HCT116 (cell line): Measurements from ENCODE around the gene STUM. TPM values are rescaled to one million over a fixed set of nuclear protein-coding genes. Genes with fewer than 3 reads are reported as not detected.
A peak's percentile ranks its signal among the peaks of the same experiment; 100 is the strongest.

Source experiments
- ATAC-seq: fragments of 200-7000 bp; cut with Tn5 transposase; 2 replicates; pipeline ENCODE4 v1.9.1; 2020; ENCODE audit warnings: mild to moderate bottlenecking, moderate library complexity
- BruUV-seq: library from RNA; stranded (reverse); fragments of 400-500 nt; replicated peaks from 2 replicates; lab custom pipeline; 2021; lab: Mats Ljungman, UMichigan
- CTCF ChIA-PET: fragments of 300-600 bp; sonication (Branson Sonifier 250); formaldehyde crosslinking; loops from one replicate; lab custom pipeline; 2021; ENCODE audit warnings: antibody characterized with exemption; lab: Charles Lee
- POLR2A ChIA-PET: fragments of 300-600, 350-600 bp; sonication (Branson Sonifier 250); formaldehyde crosslinking; loops from one replicate; lab custom pipeline; 2021; ENCODE audit warnings: antibody characterized with exemption; lab: Charles Lee
- RAD21 ChIA-PET, 2 experiments: fragments of 300-600 bp; sonication (Branson Sonifier 250); formaldehyde crosslinking; loops; one replicate each; lab custom pipeline; 2023; ENCODE audit warnings: low total read pairs in 2 of 2; ENCODE audit not compliant: uncharacterized antibody in 2 of 2, unreplicated experiment in 2 of 2, low non-redundant PET in 1 of 2; lab: Charles Lee
- DNase-seq: peaks from one replicate; pipeline ENCODE4 v3.0.0-alpha.2; 2010; ENCODE audit warnings: low read depth, low spot score
- H2AFZ ChIP-seq: fragments of 200-600 bp; shearing (Covaris generic), sonication (generic); 2 replicates; pipeline ENCODE4 v1.6.1; 2017; ENCODE audit warnings: low read depth, mixed run types, mixed read lengths, antibody characterized with exemption, low read length; ENCODE audit not compliant: poor library complexity, severe bottlenecking
- H3K27ac ChIP-seq: 2 replicates; pipeline ENCODE4 v1.5.1; 2012; ENCODE audit warnings: low read depth, low read length
- H3K27me3 ChIP-seq: fragments of 200-600 bp; sonication (generic); 2 replicates; pipeline ENCODE4 v1.6.1; 2016; ENCODE audit warnings: mixed run types, low read length, mixed read lengths; ENCODE audit not compliant: insufficient read depth
- H3K36me3 ChIP-seq, 2 experiments: fragments of 200-500 bp in 1 of 2; fragments of 200-600 bp in 1 of 2; sonication (Bioruptor generic) in 1 of 2; sonication (generic) in 1 of 2; 2 replicates each; pipeline versions ENCODE4 v1.5.1 to v1.6.1; 2014 to 2016; ENCODE audit warnings: low read length in 2 of 2, inconsistent platforms in 1 of 2, mixed read lengths in 1 of 2, mixed run types in 1 of 2; ENCODE audit not compliant: insufficient read depth in 2 of 2, control insufficient read depth in 1 of 2
- H3K4me1 ChIP-seq, 2 experiments: fragments of 200-600 bp in 1 of 2; sonication (generic) in 1 of 2; 2 replicates each; pipeline versions ENCODE4 v1.5.1 to v1.6.1; 2012 to 2017; ENCODE audit warnings: low read length in 2 of 2, inconsistent platforms in 1 of 2, mild to moderate bottlenecking in 1 of 2, mixed read lengths in 1 of 2, mixed run types in 1 of 2, moderate library complexity in 1 of 2; ENCODE audit not compliant: insufficient read depth in 2 of 2, control insufficient read depth in 1 of 2
- H3K4me2 ChIP-seq: fragments of 200-600 bp; sonication (generic); 2 replicates; pipeline ENCODE4 v1.6.1; 2017; ENCODE audit warnings: mixed run types, low read length, mixed read lengths
- H3K4me3 ChIP-seq, 2 experiments: fragments of 200-600 bp in 1 of 2; sonication (generic) in 1 of 2; replicated peaks in 1 of 2; 2 replicates each; pipeline ENCODE4 v1.5.1; 2011 to 2016; ENCODE audit warnings: low read length in 2 of 2, control low read depth in 1 of 2, low read depth in 1 of 2, mild to moderate bottlenecking in 1 of 2, mixed read lengths in 1 of 2, mixed run types in 1 of 2
- H3K79me2 ChIP-seq: fragments of 200-600 bp; sonication (generic); 2 replicates; pipeline ENCODE4 v1.6.1; 2017; ENCODE audit warnings: mild to moderate bottlenecking, mixed run types, low read length, moderate library complexity, mixed read lengths; ENCODE audit not compliant: insufficient read depth
- H3K9ac ChIP-seq: fragments of 200-600 bp; sonication (generic); 2 replicates; pipeline ENCODE4 v1.6.1; 2016; ENCODE audit warnings: low read length, mixed read lengths
- H3K9me2 ChIP-seq: fragments of 200-600 bp; sonication (generic), shearing (Covaris generic); 2 replicates; pipeline ENCODE4 v1.6.1; 2017; ENCODE audit warnings: mixed run types, mild to moderate bottlenecking, moderate library complexity; ENCODE audit not compliant: insufficient read depth
- H3K9me3 ChIP-seq, 2 experiments: fragments of 200-500 bp in 1 of 2; fragments of 200-600 bp in 1 of 2; sonication (Bioruptor generic) in 1 of 2; sonication (generic) in 1 of 2; 2 replicates each; pipeline ENCODE4 v1.6.1; 2014 to 2017; ENCODE audit warnings: low read length in 2 of 2, mixed read lengths in 2 of 2, inconsistent platforms in 1 of 2, low read depth in 1 of 2, mild to moderate bottlenecking in 1 of 2, mixed run types in 1 of 2, moderate library complexity in 1 of 2; ENCODE audit not compliant: control insufficient read depth in 1 of 2, insufficient read depth in 1 of 2
- H4K20me1 ChIP-seq: fragments of 200-600 bp; sonication (generic), shearing (Covaris generic); 2 replicates; pipeline ENCODE4 v1.6.1; 2017; ENCODE audit warnings: mixed run types, mild to moderate bottlenecking, moderate library complexity; ENCODE audit not compliant: insufficient read depth
- ATF3 ChIP-seq: IDR thresholded peaks from 2 replicates; pipeline ENCODE4 v1.6.1; 2012
- CBX3 ChIP-seq: IDR thresholded peaks from 2 replicates; pipeline ENCODE4 v1.6.1; 2012; ENCODE audit warnings: low read depth
- EGR1 ChIP-seq: IDR thresholded peaks from 2 replicates; pipeline ENCODE4 v1.6.1; 2012; ENCODE audit warnings: low read depth
- ELF1 ChIP-seq: IDR thresholded peaks from 2 replicates; pipeline ENCODE4 v1.6.1; 2012; ENCODE audit warnings: low read depth, borderline replicate concordance
- EZH2 ChIP-seq: fragments of 200-600 bp; sonication (generic); IDR thresholded peaks from 2 replicates; pipeline ENCODE4 v1.6.1; 2017; ENCODE audit warnings: antibody characterized with exemption, mixed run types
- EZH2phosphoT487 ChIP-seq: fragments of 200-600 bp; IDR thresholded peaks from 2 replicates; pipeline ENCODE4 v1.6.1; 2018; ENCODE audit warnings: antibody characterized with exemption, borderline replicate concordance
- FOSL1 ChIP-seq: IDR thresholded peaks from 2 replicates; pipeline ENCODE4 v1.6.1; 2012; ENCODE audit warnings: low read depth
- JUND ChIP-seq: IDR thresholded peaks from 2 replicates; pipeline ENCODE4 v1.6.1; 2012
- SIN3A ChIP-seq: IDR thresholded peaks from 2 replicates; pipeline ENCODE4 v1.6.1; 2012; ENCODE audit warnings: low read depth
- SRF ChIP-seq: IDR thresholded peaks from 2 replicates; pipeline ENCODE4 v1.6.1; 2012; ENCODE audit warnings: low read depth
- TCF7L2 ChIP-seq: IDR thresholded peaks from 2 replicates; pipeline ENCODE4 v1.7.0; 2011; ENCODE audit warnings: borderline replicate concordance, inconsistent platforms; ENCODE audit not compliant: insufficient read depth, insufficient read length; ENCODE audit errors: extremely low read depth
- YY1 ChIP-seq: IDR thresholded peaks from 2 replicates; pipeline ENCODE4 v1.6.1; 2011; ENCODE audit warnings: low read length, low read depth, moderate library complexity, mild to moderate bottlenecking; ENCODE audit not compliant: insufficient replicate concordance; ENCODE audit errors: extremely low read depth
- ZBTB33 ChIP-seq: IDR thresholded peaks from 2 replicates; pipeline ENCODE4 v1.6.1; 2011; ENCODE audit warnings: mild to moderate bottlenecking, low read length, moderate library complexity; ENCODE audit not compliant: insufficient replicate concordance; ENCODE audit errors: extremely low read depth
- ZFX ChIP-seq: fragments of 450-650 bp; IDR thresholded peaks from 2 replicates; pipeline ENCODE4 v1.6.1; 2017
- intact Hi-C: fragments of 100-400 bp; cut with micrococcal nuclease; formaldehyde crosslinking; loops from 2 replicates; pipeline ENCODE4 v1.10.0; 2022
- total RNA-seq: library from RNA; stranded (reverse); gene quantifications from one replicate; pipeline ENCODE4 v1.2.1, GENCODE V29; 2021; ENCODE audit not compliant: unreplicated experiment

STUM gene
- total RNA-seq, 1 experiment from 2014 or later: not detected

- RAD21 ChIA-PET: no interaction called here
- DNase-seq: no peak
Measured at GRCh38 chr1:226512076-226512728, 36.4 kb upstream of the STUM start.

More at GRCh38 chr1:226512076-226512728, 36.4 kb upstream of the STUM start:
- H3K4me1 ChIP-seq: peaks cover 0 to 8% of the 10 kb centered on the region in 2 experiments; a peak in 2 of 4 replicates
- ChIA-PET POLR2A (no interaction called here), CTCF (interaction anchor here (0.9 kb wide), 1 partner anchor 104 kb away, joined by 3 read pairs; no protein-coding TSS in a partner anchor)
- H3K27ac ChIP-seq: no peak overlapping the region
- H3K27me3 ChIP-seq: peaks cover 7% of the 10 kb centered on the region
- peak overlapping the region; percentile 9; the same call in 1 of the 2 replicates for H3K4me2 ChIP-seq
- no peak overlapping the region for H3K4me3 ChIP-seq
- ATAC-seq: peak; percentile 54
- H3K79me2 ChIP-seq: no peaks in the 10 kb centered on the region
- no peak overlapping the region for H3K9ac ChIP-seq
- intact Hi-C loops: no loop called here
- no peaks in the 10 kb centered on the region for H3K9me2 ChIP-seq
- H3K36me3 ChIP-seq: no peaks in the 10 kb centered on the region
- H3K9me3 ChIP-seq: no peaks in the 10 kb centered on the region
- H4K20me1 ChIP-seq: no peaks in the 10 kb centered on the region
- no TSS peak for BruUV-seq
- no peak overlapping the region for H2AFZ ChIP-seq
- TF ChIP-seq ZFX (no peak), EZH2phosphoT487 (no peak), ELF1 (no peak), SRF (no peak), YY1 (no peak), SIN3A (no peak), EZH2 (no peak), ATF3 (no peak), TCF7L2 (no peak), EGR1 (no peak), FOSL1 (no peak), ZBTB33 (no peak), CBX3 (no peak), JUND (no peak)
- TF ChIP-seq, all 23 proteins: peak for 0
